AG09309 (cell line): ENCODE measurements around the gene RELN.

Experiments
- DNase-seq: peaks from one replicate; pipeline ENCODE4 v3.0.0-alpha.2; 2010; ENCODE audit warnings: low read depth
- H3K4me3 ChIP-seq: 2 replicates; pipeline ENCODE4 v1.5.1; 2011; ENCODE audit warnings: mild to moderate bottlenecking, low read depth, low read length, moderate library complexity; ENCODE audit not compliant: control insufficient read depth
- CTCF ChIP-seq: IDR thresholded peaks from 2 replicates; pipeline ENCODE4 v1.5.1; 2011; ENCODE audit warnings: mild to moderate bottlenecking, low read depth, low read length, inconsistent platforms; ENCODE audit not compliant: insufficient read depth, control insufficient read depth; ENCODE audit errors: missing control alignments

The RELN gene

DNA sequence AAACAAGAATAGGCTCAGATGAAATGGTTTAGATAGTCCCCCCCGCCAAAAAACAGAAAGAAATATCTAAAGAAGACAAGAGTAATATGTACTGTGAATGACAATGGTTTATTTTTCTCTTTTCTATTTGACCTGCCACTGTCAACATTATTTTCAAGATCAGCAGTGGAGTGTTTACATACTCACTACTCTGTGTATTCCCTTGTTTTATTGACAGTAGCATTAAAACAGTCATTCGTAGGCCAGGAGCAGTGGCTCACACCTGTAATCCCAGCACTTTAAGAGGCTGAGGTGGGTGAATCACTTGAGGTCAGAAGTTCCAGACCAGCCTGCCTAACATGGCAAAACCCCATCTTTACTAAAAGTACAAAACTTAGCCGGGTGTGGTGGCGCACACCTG lies 298.2 kb downstream of the RELN start:
- TF ChIP-seq CTCF, result no peak
- no peak for DNase-seq
- H3K4me3 ChIP-seq, result no peak overlapping the region

GRCh38 chr7:103690242-103690974 lies 299.1 kb downstream of the RELN start:
- no peak overlapping the region for H3K4me3 ChIP-seq
- no peak for TF ChIP-seq CTCF
- no peak for DNase-seq

GRCh38 chr7:103689255-103689654 lies 300.2 kb downstream of the RELN start:
- DNase-seq, result no peak
- no peak for TF ChIP-seq CTCF
- H3K4me3 ChIP-seq, result no peak overlapping the region

- no peak overlapping the region for H3K4me3 ChIP-seq
- no peak for DNase-seq
- no peak for TF ChIP-seq CTCF
Observed at GRCh38 chr7:103687951-103688350, 301.5 kb downstream of the RELN start.

- no peak for DNase-seq
- TF ChIP-seq CTCF, result no peak
Observed at GRCh38 chr7:103687272-103687671, 302.2 kb downstream of the RELN start.

GRCh38 chr7:103686763-103687162 lies 302.7 kb downstream of the RELN start:
- DNase-seq, result no peak
- H3K4me3 ChIP-seq, result no peak overlapping the region
- TF ChIP-seq CTCF, result no peak

More at GRCh38 chr7:103687272-103687671, 302.2 kb downstream of the RELN start:
- no peak overlapping the region for H3K4me3 ChIP-seq
